Measurements from ENCODE around the gene ATP2B3.

The ATP2B3 gene

GRCh38 chrX:153623310-153624029 is 106.0 kb downstream of the ATP2B3 start:
- DNase-seq, result no peak

GRCh38 chrX:153624196-153625091 is 107.0 kb downstream of the ATP2B3 start:
- no peak for DNase-seq

GRCh38 chrX:153625271-153626024 is 108.0 kb downstream of the ATP2B3 start:
- DNase-seq, result no peak

GRCh38 chrX:153626025-153626633 is 108.7 kb downstream of the ATP2B3 start:
- no peak for DNase-seq

- DNase-seq, result no peak
These were observed 109.6 kb downstream of the ATP2B3 start for GRCh38 chrX:153626863-153627674.

- DNase-seq, result no peak
These were observed 110.3 kb downstream of the ATP2B3 start for GRCh38 chrX:153627675-153628111.

- DNase-seq, result no peak
These were observed 110.7 kb downstream of the ATP2B3 start for GRCh38 chrX:153628129-153628528.

GRCh38 chrX:153628665-153629064 is 111.2 kb downstream of the ATP2B3 start:
- DNase-seq, result no peak

- no peak for DNase-seq
These were observed 113.9 kb downstream of the ATP2B3 start for GRCh38 chrX:153631346-153631745.

GRCh38 chrX:153631907-153632594 is 114.6 kb downstream of the ATP2B3 start:
- no peak for DNase-seq

Measured in EL (cell line).